GM12892 (cell line): Measurements from ENCODE around the gene PTPRN2.

Experiments
- POLR2A ChIP-seq: IDR thresholded peaks from 2 replicates; pipeline ENCODE4 v1.6.1; 2011; ENCODE audit warnings: low read depth, low read length, control low read depth
- POLR2AphosphoS5 ChIP-seq: IDR thresholded peaks from 2 replicates; pipeline ENCODE4 v1.6.1; 2011; ENCODE audit warnings: low read depth, low read length, control low read depth

GRCh38 chr7:158617737-158618128 is 30.1 kb upstream of the PTPRN2 start:
- TF ChIP-seq POLR2A: no peak
- TF ChIP-seq POLR2AphosphoS5: no peak
